Measurements from ENCODE around the gene MBD3L4. TPM values are rescaled to one million over a fixed set of nuclear protein-coding genes. Genes with fewer than 3 reads are reported as not detected.

The MBD3L4 gene
- total RNA-seq, 2 experiments from 2014 or later = not detected

DNA sequence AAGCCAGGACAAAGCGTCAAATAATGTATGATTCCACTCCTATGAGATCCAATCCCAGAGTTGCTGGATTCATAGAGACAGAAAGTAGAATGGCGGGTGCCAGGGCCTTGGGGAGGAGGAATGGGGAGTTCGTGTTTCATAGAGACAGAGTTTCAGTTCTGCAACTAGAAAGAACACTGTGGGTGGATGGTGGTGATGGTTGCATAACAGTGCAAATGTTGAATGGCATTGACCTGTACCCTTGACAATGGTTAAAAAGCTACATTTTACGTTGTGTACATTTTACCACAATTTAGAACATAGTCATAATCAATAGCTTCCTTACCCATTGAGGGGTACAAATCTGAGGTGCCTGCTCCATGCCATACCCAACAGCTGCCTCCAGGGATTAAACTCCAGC, 52.1 kb downstream of the MBD3L4 start:
- no peak overlapping the region for H3K4me3 Mint-ChIP-seq
- H3K4me1 Mint-ChIP-seq = no peaks in the 10 kb centered on the region
- H3K27me3 Mint-ChIP-seq = peaks cover 4% of the 10 kb centered on the region
- H3K9me3 Mint-ChIP-seq = peaks cover 19% of the 10 kb centered on the region
- ATAC-seq (ENCODE audit: low read depth) (no peak), DNase-seq (no peak)
- H3K27ac Mint-ChIP-seq = no peak overlapping the region
- POLR2A ChIA-PET = no interaction called here
- H3K36me3 Mint-ChIP-seq = no peaks in the 10 kb centered on the region

Other genes starting within 250 kb of the MBD3L4 start
- 1 to 10 TPM in 1 of 2 experiments, under 1 TPM in 1; 0.83 to 1.0 TPM for gene ADGRE1, start 152.6 kb downstream of the MBD3L4 start, total RNA-seq
- not detected for gene MBD3L2B, start 18.7 kb downstream of the MBD3L4 start, total RNA-seq
- not detected for gene MBD3L5, start 9.6 kb downstream of the MBD3L4 start, total RNA-seq
- gene MBD3L2, start 9.1 kb upstream of the MBD3L4 start, total RNA-seq = not detected
- not detected for gene MBD3L3, start 18.5 kb upstream of the MBD3L4 start, total RNA-seq
- gene ZNF557, start 29.5 kb upstream of the MBD3L4 start, total RNA-seq = 10 to 100 TPM; 20.9 to 21.1 TPM